ENCODE results near the gene NBPF12.
"Not testable (repeated sequence)": the region's sequence is repeated elsewhere in the genome, so short reads cannot be mapped to it uniquely, and the experiment has no call there.

NBPF12 gene

DNA sequence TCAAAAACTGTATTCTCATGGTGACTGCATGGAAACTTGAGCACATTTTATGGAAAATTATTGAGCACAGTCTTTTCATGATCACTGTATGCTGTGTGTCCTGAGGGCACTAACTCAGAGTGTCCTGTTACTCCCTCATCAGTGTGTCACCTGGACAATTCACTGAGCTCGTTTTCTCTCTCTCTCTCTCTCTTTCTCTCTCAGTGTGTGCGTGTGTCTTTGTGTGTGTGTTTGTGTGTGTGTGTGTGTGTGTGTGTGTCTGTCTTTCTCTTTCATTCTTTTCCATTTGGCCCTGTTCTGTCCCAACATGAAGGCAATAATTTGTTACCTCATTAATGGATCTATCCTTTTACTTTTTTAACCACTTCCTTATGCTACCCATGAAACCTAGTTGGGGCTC is 49.4 kb downstream of the NBPF12 start:
- DNase-seq = not testable (repeated sequence)

DNA sequence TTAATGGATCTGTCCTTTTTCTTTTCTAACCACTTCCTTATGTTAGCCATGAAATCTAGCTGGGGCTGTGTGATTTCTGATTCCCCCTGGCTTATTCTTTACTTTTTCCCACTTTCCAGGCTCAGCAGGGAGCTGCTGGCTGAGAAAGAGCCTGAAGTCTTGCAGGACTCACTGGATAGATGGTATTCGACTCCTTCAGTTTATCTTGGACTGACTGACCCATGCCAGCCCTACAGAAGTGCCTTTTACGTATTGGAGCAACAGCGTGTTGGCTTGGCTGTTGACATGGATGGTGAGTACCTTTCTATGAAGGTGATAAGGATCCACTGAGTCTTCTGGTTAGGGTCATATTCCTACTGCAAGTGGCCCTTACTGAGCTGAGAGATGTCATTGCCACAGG is 51.3 kb downstream of the NBPF12 start:
- DNase-seq = not testable (repeated sequence)

DNA sequence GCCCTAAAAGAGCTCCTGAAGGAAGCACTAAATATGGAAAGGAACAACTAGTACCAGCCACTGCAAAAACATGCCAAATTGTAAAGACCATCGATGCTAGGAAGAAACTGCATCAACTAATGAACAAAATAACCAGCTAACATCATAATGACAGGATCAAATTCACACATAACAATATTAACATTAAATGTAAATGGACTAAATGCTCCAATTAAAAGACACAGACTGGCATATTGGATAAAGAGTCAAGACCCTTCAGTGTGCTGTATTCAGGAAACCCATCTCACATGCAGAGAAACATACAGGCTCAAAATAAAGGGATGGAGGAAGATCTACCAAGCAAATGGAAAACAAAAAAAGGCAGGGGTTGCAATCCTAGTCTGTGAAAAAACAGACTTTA is 70.4 kb downstream of the NBPF12 start:
- DNase-seq = not testable (repeated sequence)

DNA sequence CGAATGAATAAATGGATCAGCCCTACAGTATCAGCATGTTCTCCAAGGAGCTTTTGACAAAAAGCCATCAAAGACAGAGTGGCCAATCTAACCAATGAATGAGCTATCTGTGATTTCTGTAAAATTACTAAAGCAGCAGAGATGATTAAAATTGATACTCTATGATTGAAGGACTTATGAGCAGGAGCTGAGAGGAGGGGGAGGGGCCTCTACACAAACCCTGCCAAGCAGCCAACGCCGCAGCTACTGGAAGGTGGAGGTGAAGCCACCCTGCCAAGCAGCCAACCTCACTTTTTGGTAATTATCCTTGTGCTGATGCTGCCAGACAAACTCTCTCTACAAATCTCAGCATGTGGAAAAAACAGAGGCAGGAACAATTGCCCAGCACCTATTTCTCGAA is 88.9 kb downstream of the NBPF12 start:
- not testable (repeated sequence) for DNase-seq

DNA sequence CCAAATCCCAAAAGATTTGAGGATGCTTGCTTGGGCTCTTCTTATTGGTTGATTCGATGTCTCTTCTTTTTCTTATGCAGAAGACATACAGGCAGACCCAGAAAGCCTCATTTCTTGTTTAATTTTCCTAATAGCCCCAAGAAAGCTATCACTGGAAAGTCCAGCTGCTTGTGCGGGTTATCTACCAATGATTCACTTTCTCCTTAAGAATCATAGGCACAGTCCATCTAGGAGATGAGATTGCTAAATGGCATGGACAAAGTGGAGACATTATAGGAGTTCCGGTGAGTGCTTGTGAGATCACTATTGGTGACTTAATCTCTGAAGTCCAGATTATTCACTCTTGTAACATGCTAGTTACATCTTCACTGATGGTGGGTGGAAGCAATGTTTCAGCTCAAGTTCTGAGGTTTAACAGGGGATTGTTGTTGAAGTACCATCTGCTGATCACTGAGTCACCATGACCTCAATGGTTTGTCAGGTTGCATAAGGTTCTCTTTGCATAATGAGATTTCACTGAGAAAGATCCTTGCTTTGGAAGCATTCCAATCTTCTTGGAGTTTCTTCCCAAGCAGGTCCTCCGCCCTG is 92.0 kb downstream of the NBPF12 start:
- DNase-seq = not testable (repeated sequence)

DNA sequence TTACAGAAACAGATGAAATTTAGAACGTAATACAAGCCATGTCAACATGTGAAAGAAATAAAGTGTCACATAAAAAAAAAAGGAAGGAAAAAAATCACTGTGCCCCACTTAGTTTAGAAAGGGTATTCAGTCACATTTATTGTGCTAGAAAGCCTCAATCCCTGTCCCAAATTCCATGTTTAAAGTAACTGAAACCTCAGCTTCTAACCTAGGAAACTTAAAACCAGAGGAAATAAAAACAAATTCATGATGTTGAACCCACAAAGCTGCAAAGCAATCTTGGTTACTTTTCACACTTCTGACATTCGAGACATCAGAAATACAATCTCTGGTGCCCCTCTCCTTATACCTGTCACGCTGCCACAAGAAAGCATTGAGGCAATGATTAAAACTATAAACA is 101.8 kb downstream of the NBPF12 start:
- DNase-seq = no peak

DNA sequence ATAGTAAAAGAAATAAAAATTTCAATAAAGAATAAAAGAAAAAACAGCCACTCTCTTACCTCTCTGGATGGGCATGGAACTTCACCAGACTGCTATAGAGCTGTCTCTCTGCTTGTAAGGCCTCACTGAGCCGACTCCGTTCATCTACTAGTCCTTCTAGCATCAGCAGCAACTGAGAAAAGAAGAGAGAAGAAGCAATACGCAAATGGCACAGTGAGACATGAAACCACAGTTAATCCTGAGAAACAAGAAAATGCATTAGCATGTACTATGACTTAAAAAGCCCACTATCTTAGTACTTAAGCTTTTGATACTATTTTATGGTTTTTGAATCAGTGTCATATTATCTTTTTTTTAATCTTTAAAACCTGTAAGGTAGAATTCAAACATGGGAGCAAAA is 104.8 kb downstream of the NBPF12 start:
- DNase-seq = not testable (repeated sequence)

DNA sequence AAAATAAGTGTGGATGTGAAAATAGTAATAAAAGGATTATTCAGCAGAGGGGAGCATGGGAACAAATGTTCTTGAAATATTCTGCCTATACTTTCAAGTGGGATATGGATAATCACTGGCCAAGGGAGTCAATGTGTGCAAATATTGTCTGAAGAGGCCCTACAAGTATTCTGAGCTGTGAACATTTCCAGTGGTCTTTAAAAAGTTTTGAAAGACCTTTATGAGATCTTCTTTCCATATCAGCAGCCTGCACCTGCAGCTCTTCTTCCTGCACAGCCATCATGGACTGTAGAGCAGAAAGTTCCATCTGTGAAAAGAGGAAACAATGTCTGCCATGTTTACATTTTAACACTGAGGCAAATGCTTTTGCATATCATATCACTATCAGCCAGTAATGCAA is 106.4 kb downstream of the NBPF12 start:
- not testable (repeated sequence) for DNase-seq

Data from NCI-H1436 treated with DMSO at 0.1 percent for 48 hours (cell line).